Transverse colon (tissue), 4 donors: ENCODE results near the gene SCGB3A1. TPM values are rescaled to one million over a fixed set of nuclear protein-coding genes. Genes with fewer than 3 reads are reported as not detected.

Experiments
- DNase-seq: peaks from one replicate; pipeline ENCODE4 v3.0.0-alpha.2; 2019
- H3K27ac ChIP-seq, 4 donors: fragments of 200-600 bp; sonication (generic); 2 replicates each; pipeline ENCODE4 v1.5.1; 2016 to 2018; ENCODE audit warnings: inconsistent platforms in 4 of 4
- H3K27me3 ChIP-seq: fragments of 200-600 bp; sonication (generic); 2 replicates; pipeline ENCODE4 v1.5.1; 2017; ENCODE audit warnings: inconsistent platforms
- H3K36me3 ChIP-seq, 4 donors: fragments of 200-600 bp; sonication (generic); 2 replicates each; pipeline ENCODE4 v1.5.1; 2017 to 2019; ENCODE audit warnings: inconsistent platforms in 4 of 4
- H3K4me1 ChIP-seq, 4 donors: fragments of 200-600 bp; sonication (generic); 2 replicates each; pipeline ENCODE4 v1.5.1; 2017 to 2020; ENCODE audit warnings: inconsistent platforms in 4 of 4
- H3K4me3 ChIP-seq, 4 donors: fragments of 200-600 bp; sonication (generic); 1 replicate in 1 of 4; 2 replicates in 3 of 4; pipeline versions ENCODE4 v1.5.1 to v1.6.1; 2017 to 2019; ENCODE audit warnings: inconsistent platforms in 4 of 4
- H3K9me3 ChIP-seq, 2 donors: fragments of 200-600 bp; sonication (generic); 2 replicates each; pipeline ENCODE4 v1.5.1; 2017 to 2019; ENCODE audit warnings: inconsistent platforms in 2 of 2
- CTCF ChIP-seq, 5 experiments: fragments of 200-600 bp in 3 of 5; fragments of 450-650 bp in 2 of 5; sonication (generic) in 3 of 5; IDR thresholded peaks; 1 replicate in 2 of 5; 2 replicates in 3 of 5; pipeline ENCODE4 v1.5.1; 2016 to 2017; ENCODE audit warnings: antibody characterized with exemption in 5 of 5, inconsistent platforms in 3 of 5, mild to moderate bottlenecking in 2 of 5, moderate library complexity in 1 of 5
- EP300 ChIP-seq: sonication (generic); formaldehyde crosslinking; IDR thresholded peaks from one replicate; pipeline ENCODE4 v1.6.1; 2017; ENCODE audit warnings: antibody characterized with exemption, low read depth
- POLR2A ChIP-seq: fragments of 450-650 bp; IDR thresholded peaks from one replicate; pipeline ENCODE4 v1.6.1; 2016; ENCODE audit warnings: antibody characterized with exemption, mild to moderate bottlenecking, moderate library complexity
- POLR2AphosphoS5 ChIP-seq, 3 donors: sonication (generic); formaldehyde crosslinking; IDR thresholded peaks; one replicate each; pipeline ENCODE4 v1.6.1; 2016; ENCODE audit warnings: antibody characterized with exemption in 3 of 3
- WGBS, 2 donors: methylation state at CpG; one replicate each; pipeline ENCODE4 v1.1.5; 2018; ENCODE audit warnings: low coverage in 1 of 2; 5-methylcytosine and 5-hydroxymethylcytosine counted together
- in situ Hi-C, 4 donors: fragments of 200-750 bp; cut with MboI; loops; one replicate each; pipeline versions ENCODE4 v1.15.0 to v1.15.1; 2017; ENCODE audit warnings: low sequenced_read_pairs in 3 of 4, low pct_ligation_motif_present in 1 of 4, low pct_unique_long_range_greater_than_20kb in 1 of 4
- intact Hi-C: fragments of 100-400 bp; cut with DNase I; formaldehyde crosslinking; loops from one replicate; pipeline ENCODE4 v1.15.1; 2023; ENCODE audit warnings: low total_unique reads
- total RNA-seq, 4 donors: library from RNA; depleted of rRNA; stranded (reverse); fragments of >200 nt; gene quantifications; one replicate each; pipeline ENCODE4 v1.1.0, GENCODE V29; 2016

SCGB3A1 gene
- total RNA-seq, 4 donors from 2014 or later, result not detected

GRCh38 chr5:180600554-180601041 is 9.3 kb upstream of the SCGB3A1 start:
- in situ Hi-C loops, result no loop called here
- no peak for DNase-seq
- 90% methylated on average over 12 of the region's 12 CpGs; no CpG with 5 or more reads in 1 of the 2 donors for WGBS, 2 donors
- H3K9me3 ChIP-seq, result no peaks in the 10 kb centered on the region
- no peaks in the 10 kb centered on the region for H3K36me3 ChIP-seq
- no peaks in the 10 kb centered on the region for H3K4me1 ChIP-seq
- H3K27me3 ChIP-seq, result no peaks in the 10 kb centered on the region
- no peak overlapping the region for H3K4me3 ChIP-seq
- TF ChIP-seq EP300 (no peak), POLR2AphosphoS5 (IDR thresholded peaks at IDR 0.05) (no peak), POLR2A (no peak), CTCF (IDR thresholded peaks at IDR 0.05) (no peak)
- intact Hi-C loops, result no loop called here
- H3K27ac ChIP-seq, result no peak overlapping the region

DNA sequence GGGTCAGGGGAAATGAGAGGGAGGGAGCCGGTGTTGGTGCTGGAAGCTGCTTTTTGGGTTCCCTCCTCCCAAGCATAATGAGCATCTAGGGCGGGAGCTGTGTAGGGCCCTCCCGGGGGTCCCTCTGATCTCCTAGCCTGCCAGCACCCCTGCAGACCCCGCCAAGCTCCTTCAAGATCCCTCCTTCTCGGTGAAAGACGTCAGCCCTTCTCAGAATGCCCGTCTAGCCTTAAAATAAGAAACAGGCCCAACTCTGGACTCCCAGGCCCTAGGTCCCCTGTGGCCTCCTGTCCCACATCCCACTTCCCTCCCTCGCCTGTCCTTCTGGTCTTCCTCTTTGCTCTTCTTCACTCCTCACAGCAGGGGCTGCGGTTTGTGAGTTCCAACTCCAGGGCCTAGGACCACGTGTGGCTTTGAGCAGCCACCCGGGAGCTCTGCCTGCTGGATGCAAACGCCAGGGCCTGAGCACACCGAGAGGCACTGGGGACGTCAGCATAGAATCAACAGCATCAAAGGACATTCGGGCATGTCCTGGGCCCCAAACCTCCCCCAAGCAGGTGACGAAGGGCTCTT is 8.8 kb upstream of the SCGB3A1 start:
- Histone ChIP-seq H3K4me1 (no peaks in the 10 kb centered on the region), H3K27me3 (no peaks in the 10 kb centered on the region), H3K4me3 (no peak overlapping the region), H3K9me3 (no peaks in the 10 kb centered on the region), H3K27ac (no peak overlapping the region), H3K36me3 (no peaks in the 10 kb centered on the region)
- intact Hi-C loops, result no loop called here
- in situ Hi-C loops, result no loop called here
- WGBS, 2 donors, result 79 to 100% methylated on average over 1 to 16 of the region's 16 CpGs
- DNase-seq, result no peak
- TF ChIP-seq CTCF (IDR thresholded peaks at IDR 0.05) (no peak), EP300 (no peak), POLR2A (no peak), POLR2AphosphoS5 (IDR thresholded peaks at IDR 0.05) (no peak)

DNA sequence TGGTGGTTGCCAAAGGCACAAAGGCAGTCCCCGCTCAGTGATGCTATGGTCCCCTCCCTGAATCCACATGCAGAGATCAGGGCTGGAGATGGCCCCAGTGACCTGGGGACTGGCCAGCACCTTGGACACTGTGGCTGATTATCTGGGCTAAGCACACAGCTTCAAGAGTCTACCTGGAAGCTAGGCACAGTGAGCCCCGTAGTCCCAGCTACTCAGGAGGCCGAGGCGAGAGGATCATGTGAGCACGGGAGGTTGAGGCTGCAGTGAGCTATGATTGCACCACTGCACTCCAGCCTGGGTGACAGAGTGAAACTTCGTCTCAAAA is 8.3 kb upstream of the SCGB3A1 start:
- H3K27ac ChIP-seq, result no peak overlapping the region
- TF ChIP-seq EP300, result no peak
- no peak for TF ChIP-seq POLR2AphosphoS5 (IDR thresholded peaks at IDR 0.05)
- no peak for TF ChIP-seq POLR2A
- no peak for TF ChIP-seq CTCF (IDR thresholded peaks at IDR 0.05)
- no peaks in the 10 kb centered on the region for H3K36me3 ChIP-seq
- H3K4me1 ChIP-seq, result no peaks in the 10 kb centered on the region
- no peaks in the 10 kb centered on the region for H3K27me3 ChIP-seq
- in situ Hi-C loops (no loop called here), intact Hi-C loops (no loop called here)
- DNase-seq, result no peak
- no peaks in the 10 kb centered on the region for H3K9me3 ChIP-seq
- no peak overlapping the region for H3K4me3 ChIP-seq
- WGBS, 2 donors, result 83 to 86% methylated on average over 2 to 6 of the region's 6 CpGs

DNA sequence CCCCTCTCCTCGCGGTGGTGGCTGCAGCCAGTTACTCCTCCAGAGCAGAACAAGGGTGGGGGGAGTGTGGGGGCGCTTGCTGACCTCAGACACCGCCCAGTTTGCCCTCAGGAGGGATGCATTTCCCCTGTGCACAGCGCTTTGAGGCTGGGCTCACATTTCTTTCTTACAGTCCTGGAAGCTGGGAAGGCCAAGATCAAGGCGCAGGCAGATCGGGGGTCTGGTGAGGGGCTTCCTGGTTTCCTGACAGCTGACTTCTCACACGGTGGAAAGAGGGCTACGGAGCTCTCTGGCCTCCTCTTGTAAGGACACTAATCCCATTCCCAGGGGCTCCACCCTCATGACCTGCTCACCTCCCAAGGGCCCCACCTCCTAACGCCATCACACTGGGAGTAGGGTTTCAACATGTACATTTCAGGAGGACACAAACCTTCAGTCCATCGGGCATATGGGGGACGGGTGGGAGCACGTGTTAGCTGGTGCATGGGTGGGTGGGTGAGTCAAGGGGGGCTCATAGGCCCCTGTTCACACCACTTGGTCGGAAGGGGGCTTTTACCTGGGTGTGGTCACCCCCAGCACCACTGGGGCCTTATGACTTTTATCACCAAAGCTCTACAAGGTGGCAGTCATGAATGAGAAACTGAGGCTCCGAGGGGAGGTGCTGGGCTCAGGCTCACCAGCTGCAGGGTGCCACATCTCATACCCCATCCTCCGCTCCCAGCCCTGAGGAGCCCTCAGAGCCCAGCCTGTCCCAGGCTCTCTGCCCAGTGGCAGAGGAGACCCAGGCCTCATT is 7.7 kb upstream of the SCGB3A1 start:
- no peaks in the 10 kb centered on the region for H3K36me3 ChIP-seq
- no peak overlapping the region for H3K4me3 ChIP-seq
- no peak for DNase-seq
- H3K4me1 ChIP-seq, result no peaks in the 10 kb centered on the region
- 84% methylated on average over 14 of the region's 16 CpGs; no CpG with 5 or more reads in 1 of the 2 donors for WGBS, 2 donors
- intact Hi-C loops (no loop called here), in situ Hi-C loops (no loop called here)
- TF ChIP-seq EP300 (no peak), CTCF (IDR thresholded peaks at IDR 0.05) (no peak), POLR2A (no peak), POLR2AphosphoS5 (IDR thresholded peaks at IDR 0.05) (no peak)
- no peaks in the 10 kb centered on the region for H3K27me3 ChIP-seq
- no peak overlapping the region for H3K27ac ChIP-seq
- no peaks in the 10 kb centered on the region for H3K9me3 ChIP-seq
